ENCODE data around the gene KRT84.

Gene KRT84, protein sequence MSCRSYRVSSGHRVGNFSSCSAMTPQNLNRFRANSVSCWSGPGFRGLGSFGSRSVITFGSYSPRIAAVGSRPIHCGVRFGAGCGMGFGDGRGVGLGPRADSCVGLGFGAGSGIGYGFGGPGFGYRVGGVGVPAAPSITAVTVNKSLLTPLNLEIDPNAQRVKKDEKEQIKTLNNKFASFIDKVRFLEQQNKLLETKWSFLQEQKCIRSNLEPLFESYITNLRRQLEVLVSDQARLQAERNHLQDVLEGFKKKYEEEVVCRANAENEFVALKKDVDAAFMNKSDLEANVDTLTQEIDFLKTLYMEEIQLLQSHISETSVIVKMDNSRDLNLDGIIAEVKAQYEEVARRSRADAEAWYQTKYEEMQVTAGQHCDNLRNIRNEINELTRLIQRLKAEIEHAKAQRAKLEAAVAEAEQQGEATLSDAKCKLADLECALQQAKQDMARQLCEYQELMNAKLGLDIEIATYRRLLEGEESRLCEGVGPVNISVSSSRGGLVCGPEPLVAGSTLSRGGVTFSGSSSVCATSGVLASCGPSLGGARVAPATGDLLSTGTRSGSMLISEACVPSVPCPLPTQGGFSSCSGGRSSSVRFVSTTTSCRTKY

DNA sequence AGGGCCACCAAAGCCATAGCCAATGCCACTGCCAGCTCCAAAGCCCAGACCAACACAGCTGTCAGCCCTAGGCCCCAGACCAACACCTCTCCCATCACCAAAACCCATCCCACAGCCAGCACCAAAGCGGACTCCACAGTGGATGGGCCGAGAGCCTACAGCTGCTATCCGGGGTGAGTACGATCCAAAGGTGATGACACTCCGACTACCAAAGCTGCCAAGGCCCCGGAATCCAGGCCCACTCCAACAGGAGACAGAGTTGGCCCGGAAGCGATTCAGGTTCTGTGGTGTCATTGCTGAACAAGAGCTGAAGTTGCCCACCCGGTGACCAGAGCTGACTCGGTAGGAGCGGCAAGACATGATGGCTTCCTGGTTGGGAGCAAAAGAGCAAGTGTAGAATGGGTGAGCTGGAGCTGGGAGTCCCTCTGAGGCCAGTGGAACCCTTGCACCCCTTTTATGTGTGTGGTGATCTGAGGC is at the start of gene KRT84:
TSS of gene KRT84 (minus strand) at position 427 of the 477 bp plus-strand sequence. CDS start at position 360, 67 bp downstream.
- peak; percentile 14 for DNase-seq

DNA sequence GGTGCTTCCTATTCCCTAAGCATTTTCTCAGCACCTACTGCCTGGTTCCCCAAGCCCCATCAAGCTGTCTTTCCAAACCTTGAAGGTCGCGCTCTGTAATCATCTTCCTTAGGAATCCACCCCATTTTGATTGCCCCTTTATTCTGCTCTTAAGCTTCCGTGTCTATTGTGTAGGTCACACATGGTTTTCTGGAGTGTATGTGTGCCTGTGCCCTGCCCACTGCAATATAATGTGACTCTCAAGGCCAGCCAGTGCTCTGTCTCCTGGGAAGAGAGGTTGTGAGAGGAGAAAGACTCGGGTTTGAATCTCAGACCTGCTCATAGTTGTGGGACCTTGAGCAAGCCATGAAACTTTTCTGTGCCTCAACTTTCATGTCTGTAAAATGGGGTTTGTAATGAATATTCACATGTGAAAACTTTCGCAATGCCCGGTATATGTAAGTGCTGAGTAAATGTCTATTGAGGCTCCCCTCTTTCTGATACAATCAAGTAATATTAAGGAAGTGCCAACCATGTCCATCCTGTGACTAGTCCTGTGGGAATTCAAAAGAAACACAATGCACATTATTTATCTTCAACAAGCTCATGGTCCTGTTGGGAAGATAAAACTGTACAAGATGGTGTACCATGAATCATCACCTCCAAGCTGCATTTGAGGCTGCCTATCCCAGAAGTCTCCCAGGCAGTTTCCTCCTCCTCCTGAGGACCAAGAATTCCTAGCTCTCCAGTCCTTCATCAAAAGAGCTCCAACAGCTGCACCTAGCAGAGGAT is 49.5 kb upstream of the KRT84 start:
- DNase-seq = no peak

DNA sequence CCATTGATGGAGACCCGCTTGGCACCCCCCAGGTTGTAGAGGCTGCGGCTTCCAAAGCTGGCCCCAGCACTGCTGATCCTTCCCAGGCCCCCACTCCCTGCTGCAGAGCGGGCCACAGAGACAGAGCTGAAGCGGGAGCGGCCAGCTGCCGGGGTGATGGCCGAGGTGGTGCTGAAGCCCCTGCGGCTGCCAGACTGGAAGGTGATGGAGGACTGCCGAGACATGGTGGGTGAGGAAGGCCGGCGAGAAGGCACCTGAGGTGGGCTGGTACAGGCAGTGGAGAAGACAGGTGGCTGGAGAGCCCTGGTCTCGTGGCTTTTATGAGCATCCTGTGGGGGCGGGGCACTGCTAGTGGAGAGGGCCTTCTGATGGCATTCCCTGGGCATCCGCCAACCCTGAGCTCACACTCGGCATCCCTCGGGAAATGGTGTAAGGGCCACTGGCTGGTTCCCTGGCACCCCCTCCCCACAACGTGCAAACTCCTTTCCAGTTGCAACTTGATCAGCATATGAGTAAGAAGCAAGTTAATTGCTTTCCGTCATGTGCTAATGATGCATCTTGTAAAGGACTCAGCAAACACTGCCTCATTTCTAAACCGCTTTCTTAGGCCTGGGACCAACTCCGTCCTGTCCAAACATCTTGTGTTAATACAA is 48.8 kb upstream of the KRT84 start, which contains the start of gene KRT75:
TSS of gene KRT75 (minus strand) at position 291 of the 653 bp plus-strand sequence. CDS start at position 224, 67 bp downstream.
- DNase-seq = no peak

DNA sequence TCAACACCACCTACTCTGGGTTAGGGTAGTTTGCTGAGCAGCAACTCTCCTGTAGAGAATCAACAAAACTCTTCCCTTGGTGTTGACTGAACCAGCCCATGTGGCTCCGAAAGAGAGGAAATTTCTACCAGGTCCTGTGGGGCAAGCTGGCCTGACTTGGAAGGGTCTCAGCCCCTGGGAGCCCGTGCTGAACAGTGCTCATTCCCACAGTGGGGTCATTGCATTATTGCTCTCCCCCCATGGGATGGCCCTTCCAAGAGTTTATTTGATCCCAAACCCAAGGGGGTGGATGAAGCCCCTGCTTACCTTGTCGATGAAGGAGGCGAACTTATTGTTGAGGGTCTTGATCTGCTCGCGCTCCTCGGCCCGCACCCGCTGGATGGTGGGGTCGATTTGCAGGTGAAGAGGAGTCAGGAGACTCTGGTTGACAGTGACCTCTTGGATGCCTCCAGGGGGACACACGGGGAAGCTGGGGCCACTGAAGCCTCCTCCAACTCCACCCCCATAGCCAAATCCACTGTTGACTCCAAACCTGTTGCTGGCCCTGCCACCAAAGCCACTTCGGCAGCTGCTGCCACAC is 48.1 kb upstream of the KRT84 start:
- no peak for DNase-seq

DNA sequence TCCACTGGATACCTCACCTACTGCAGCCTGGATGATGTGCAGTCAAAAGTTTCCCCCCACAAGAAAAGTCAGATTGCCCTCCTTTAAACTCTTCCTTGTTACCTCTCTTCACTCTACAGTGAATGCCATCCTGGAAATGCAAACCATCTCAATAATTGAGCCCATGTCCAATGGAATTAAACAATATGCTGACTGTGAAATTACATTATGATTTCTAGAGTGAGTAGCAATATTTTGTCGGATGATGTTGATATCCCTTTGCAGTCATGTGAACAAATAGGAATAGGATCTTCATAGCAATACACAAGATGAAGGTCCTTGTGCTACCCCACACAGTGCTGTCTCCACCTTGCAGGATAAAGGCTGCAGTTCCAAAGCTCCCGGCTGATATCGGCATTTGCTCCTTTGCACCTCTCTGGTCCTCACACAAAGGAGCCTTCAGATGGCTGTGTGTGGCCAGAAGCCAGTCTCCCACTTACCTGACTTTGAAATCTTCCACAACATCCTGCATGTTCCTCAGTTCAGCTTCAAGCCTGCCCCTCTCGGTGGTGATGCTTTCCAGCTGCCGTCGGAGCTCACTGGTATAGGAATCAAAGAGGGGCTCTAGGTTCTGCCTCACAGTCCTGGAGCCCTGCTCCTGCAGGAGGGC is 47.2 kb upstream of the KRT84 start:
- DNase-seq = no peak

DNA sequence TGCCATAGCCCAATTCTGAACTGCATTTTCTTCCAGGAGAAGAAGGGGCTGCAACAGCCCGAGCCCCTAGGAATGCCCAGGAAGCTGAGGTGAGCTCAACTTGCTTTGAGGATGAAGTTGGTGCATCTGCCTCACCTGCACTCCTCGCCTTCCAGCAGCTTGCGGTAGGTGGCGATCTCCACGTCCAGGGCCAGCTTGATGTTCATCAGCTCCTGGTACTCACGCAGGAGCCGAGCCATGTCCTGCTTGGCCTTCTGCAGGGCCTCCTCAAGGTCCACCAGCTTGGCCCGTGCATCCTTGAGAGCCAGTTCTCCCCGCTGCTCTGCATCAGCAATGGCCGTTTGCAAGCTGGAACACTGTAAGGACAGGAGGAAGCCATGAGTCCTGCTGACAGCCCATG is 42.7 kb upstream of the KRT84 start:
- DNase-seq = no peak

DNA sequence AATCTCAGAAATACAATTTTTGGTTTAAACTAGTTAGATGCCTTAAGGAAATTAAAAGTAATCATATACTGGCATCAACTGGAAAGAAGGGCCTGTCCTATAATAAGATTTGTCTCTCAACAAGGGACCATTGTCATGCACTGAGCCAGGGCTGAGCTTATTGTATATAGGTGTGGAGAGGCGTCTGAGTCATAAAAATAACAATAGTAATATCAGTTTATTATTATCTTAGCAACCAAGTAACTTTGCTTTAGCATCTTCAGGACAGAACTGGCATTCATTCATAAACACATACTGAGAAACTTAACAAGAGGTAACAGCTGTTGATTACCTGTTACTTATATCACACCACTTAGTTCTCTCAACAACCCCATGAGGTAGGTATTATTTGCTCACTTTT is 41.6 kb upstream of the KRT84 start:
- DNase-seq = no peak

DNA sequence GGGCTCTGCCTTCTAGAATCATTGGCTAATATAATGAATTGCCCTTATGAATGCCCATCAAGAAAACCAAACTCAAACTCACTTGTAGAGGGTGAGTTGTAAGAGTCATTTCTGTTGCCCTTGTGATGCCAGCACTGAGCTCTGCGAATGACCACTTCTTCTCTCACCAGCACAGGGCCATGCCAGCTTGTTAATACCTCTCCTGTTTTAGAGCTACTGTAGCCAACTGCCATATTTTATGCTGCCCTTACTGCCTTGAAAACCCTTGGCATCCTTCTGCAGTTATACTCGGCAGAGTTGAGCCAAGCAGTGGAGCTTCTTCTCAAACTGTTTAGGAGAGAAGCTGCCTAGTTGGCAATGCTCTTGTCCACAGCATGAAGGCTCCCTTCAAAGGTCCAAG is 40.6 kb upstream of the KRT84 start:
- DNase-seq = no peak

DNA sequence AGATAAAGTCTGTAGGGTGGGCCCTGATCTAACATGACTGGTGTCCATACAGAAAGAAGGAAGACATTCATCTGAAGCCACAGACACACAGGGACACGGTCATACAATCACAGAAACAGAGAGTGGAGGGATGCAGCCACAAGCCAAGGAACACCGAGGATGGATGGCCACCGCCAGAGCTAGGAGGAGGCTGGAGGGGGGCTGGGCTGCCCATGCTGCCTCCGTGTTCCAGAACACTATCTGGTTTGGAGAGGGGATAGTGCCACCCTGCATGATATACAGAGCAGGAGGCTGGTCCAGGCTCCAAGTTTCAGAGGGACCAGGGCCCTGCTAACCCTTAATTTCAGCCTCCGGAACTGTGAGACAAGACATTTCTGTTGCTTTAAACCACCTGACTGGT is 40.0 kb upstream of the KRT84 start:
- no peak for DNase-seq

DNA sequence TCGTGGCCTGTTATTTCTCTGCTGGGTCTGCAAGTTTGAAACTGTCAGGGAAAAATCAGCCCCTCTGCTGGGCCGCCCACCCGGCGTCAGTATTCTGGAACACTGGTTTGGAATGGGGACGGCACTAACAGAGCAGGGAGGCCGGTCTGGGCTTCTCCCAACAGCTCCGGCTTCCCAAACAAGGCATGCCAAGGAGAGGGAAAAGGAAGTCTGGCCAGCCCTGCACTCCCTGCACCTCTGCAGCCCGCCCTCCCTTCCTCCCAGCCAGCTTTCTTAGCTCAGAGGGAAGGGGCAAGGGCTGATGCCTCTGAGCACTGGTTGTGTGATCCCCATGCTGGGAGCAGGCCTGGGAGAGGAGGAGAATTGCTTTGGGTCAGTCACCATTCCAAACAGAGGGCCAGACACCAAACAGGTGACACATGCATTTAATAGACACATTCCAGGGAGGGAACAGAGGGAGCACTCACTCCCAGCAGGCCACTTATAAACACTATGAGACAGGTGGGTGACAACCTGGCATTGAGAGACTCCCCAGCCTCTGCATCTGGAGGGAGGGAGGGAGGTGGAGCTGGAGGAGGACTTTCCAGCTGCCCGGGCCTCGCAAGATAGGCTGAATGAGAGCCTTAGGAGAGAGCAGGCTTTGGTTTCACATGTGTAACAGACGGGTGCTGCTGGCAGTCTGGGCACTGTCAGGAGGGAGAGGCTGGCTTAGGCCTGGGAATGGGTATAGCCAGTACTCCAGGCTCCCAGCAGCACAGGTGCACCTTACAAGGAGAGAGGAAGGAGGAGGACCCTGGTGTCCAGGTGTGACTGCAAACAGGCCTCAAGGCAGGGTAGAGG is 38.4 kb upstream of the KRT84 start:
- DNase-seq = no peak

DNA sequence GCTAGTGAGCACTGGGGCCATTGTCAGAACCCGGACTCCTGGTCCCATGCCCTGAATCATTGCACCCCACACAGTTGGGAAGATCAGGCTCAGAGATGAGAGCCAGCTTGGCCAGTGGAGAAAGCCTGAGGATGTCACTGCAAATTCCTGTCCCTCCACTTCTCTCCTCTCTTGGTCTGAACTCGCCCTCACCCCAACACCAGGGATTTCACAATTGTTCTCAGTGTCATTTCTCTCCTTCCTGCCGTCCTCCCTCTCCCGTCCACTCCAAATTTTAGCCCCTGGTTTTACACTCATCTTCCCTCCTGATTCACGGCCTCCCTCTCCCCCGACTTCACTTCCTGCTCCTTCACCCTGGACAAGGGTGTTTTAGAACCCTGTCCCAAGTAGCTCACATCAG is 37.6 kb upstream of the KRT84 start:
- DNase-seq = no peak

DNA sequence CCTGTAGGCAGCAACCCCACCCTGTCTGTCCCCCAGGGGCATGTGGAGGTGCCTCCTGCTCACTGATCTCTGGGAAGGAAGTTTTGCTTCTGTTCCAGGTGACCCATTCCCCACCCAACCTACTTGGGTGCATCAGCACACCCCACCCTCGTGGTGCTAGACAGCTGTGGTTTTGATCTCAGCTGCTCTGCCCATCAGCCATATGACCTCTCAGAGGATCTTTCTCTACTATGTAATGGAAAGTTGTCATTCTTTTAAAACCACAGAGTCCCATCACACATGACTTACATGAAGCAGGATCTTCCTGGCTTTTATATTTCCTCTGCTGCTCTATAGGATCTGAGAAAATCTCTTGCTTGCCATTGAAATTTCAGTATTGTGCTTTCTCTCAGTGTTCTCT is 34.2 kb upstream of the KRT84 start:
- DNase-seq = no peak

DNA sequence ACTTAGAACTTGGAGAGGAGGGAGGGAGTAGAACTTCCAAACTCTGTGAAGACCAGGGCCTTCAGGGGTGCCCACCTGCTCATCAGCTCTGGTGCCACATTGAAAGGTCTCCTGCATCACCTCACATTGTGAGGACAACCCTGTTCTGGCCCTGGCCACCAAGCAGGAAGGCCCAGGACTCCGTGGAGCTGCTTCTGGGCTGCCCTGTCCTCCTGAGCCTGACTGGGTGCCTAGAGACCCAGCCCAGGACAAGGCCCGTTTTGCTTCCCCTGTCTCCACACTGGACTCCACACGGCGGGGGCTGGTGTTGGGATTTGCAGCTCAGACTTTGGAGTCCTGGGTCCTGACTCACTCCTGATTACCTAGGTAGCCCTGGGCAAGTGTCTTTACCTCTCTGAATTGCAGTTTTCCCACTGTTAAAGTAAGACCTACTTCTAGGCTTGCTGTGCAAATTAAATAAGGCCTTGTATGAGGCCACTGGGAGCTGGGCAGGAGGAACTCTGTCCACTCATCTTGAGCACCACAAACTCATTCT is 33.2 kb upstream of the KRT84 start:
- DNase-seq = no peak

DNA sequence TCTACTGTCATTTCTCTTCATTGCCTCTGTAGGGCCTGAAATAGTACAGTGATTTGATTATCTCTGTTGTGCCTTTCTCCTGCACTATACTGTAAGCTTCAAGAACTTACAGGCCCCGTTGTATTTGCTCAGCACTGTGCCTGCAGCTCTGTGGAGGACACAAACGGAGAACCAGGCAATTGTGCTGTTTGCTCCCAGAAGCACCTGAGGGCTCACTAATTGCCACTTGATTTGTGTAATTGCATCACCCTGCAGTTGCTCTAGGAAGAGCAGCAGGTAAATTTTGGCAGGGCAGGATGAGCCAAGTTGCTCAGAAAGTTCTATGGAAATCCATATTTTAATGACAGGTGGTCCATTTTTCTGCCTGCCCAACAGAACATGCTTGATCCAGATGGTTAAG is 32.3 kb upstream of the KRT84 start:
- DNase-seq = no peak

DNA sequence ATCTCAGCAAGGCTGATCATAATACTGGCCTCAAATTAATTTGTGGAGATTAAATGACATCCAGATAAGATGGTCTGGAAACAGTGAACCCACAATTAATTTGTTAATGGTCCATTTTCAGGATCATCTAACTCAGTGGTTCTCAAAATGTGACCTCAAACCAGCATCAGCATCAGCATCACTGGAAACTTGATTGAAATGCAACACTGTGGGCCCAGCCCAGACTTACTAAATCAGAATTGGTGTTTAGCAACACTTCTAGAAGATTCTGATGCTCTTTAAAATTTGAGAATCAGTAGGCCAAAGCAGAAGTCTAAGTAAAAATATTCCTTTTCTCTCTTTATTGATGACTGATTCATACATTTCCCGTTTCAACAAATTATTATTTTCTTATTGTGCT is 31.3 kb upstream of the KRT84 start:
- no peak for DNase-seq

DNA sequence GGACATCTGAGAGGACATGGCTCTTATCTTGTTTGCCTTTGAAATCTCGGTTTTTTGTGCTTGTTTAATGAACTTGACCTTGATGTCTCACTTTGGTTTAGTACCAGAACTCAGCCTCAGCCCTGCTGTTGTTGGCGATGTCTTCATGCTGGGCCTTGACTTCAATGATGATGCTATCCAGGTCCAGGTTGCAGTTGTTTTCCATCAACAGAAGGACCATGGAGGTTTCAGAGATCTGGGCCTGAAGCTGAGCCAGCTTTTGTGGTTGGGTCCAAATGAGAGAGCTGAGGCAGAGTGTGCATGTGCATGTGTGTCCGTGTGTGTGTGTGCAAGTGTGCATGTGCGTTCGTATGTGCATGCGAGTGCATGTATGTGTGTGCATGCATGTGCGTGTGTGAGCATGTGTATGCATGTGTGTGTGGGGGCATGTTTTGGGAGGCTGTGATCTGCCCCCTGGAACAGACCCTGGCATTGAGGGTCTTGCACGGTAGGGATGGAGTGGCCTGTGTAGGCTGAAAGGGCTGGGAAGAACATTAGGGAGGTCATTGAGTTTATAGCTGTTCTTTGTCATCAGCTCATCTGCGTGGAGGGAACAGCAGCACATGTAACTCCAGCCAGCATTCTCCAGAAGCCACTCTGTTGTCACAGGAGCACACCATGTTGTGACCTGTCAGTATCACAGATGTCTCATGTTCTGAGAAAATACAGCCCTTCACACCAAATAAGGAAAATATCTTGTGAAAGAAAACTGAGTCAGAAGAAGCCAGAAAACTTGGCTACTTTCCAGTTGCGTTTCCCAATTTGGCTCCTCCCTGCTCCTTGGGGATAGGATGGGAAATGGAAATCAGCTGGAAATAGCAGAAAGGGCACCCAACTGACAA is 30.7 kb upstream of the KRT84 start:
- no peak for DNase-seq

DNA sequence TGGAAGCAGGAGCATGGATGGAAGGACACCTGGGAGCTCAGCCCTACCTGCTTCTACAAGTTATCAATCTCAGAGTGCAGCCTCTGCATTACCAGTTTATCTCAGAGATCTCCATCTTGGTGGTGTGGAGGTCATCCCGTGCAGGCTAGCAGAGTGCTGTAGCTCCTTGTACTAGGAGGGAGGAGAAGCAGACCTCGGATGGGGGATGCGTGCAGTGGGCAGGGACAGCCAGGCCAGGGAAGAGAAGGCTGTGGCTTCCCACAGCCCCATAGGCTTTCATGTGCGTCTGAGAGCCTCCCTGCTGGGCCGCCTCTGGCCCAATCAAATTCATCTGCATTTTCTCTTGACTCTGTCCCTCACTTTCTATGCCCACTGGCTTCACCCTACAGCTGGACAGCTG is 29.5 kb upstream of the KRT84 start:
- DNase-seq = no peak

DNA sequence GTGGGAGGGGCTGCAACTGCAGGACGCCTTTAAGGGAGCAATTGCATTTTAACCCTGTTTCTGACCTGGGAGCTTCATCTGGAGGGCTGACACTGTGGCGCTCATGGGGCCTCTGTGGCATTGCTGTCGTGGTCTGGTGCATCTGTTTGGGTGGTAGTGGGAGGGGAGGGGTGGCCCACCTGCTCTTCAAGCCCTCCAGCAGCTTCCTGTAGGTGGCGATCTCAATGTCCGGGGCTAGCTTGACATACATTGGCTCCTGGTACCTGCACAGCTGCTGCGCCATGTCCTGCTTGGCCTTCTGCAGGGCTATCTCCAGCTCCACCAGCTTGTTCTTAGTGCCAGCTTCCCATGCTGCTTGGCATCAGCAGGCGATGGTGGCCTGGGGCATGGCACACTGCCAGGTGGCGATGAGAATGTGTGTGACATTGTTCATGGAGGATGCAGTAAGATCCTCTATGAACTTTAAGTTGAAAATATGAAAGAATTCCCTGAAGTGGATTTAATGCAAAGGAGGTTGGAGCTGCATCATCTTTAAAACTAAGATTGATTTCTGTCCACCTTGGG is 28.4 kb upstream of the KRT84 start:
- DNase-seq = no peak

DNA sequence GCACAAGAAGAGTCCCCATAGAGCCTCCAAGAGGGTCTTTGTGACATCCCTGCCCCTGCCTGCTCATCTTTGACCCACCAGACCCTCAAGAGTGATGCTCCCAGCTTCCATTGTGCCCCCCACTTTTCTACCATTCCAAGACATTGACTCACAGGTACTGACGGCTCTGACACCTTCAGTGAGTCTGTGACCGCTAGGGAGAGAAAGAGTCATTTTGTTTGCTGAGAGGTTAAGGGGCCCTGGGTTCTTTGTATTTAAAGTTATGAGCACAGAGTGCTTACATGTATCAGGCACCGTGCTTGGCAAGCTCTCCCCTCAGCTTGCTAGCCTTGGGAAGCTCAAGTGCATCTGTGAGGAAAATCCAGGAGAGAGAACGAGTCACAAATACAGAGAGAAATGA is 27.8 kb upstream of the KRT84 start:
- no peak for DNase-seq

DNA sequence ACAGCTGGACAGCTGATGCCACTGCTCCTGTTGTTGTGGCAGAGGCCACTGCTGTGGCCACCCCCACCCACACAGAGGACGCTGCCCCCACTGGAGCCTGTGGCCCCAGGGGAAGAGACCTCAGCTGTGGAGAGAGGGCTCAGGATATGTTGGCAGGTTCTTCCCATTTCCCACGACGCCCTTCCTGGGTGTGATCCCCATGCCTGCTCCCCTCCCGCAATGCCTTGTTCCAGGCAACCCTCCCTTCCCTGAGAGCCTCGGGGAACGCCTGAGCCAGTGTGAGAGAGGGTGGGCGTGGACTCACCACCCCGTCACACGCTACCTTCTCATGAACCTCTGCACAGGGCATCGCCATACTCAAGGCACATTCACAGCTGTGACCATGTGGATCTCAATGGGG is 26.4 kb upstream of the KRT84 start:
- DNase-seq = no peak
